Immature natural killer cell (primary cell): Measurements from ENCODE around the gene VEZT. TPM values are rescaled to one million over a fixed set of nuclear protein-coding genes. Genes with fewer than 3 reads are reported as not detected.
A peak's percentile ranks its signal among the peaks of the same experiment; 100 is the strongest.
"Not testable (repeated sequence)": the region's sequence is repeated elsewhere in the genome, so short reads cannot be mapped to it uniquely, and the experiment has no call there.

ENCODE experiments used
- DNase-seq, 3 donors: peaks; one replicate each; pipeline ENCODE4 v3.0.0; 2022; ENCODE audit warnings: mixed read lengths in 1 of 3
- H3K27ac Mint-ChIP-seq, 6 donors: one replicate each; pipeline ENCODE4 v1.8.0; 2020; ENCODE audit warnings: mixed read lengths in 6 of 6, mild to moderate bottlenecking in 5 of 6, inconsistent platforms in 4 of 6, moderate library complexity in 3 of 6
- H3K27me3 Mint-ChIP-seq, 3 donors: one replicate each; pipeline ENCODE4 v1.8.0; 2020 to 2021; ENCODE audit warnings: low read depth in 3 of 3, mild to moderate bottlenecking in 3 of 3, mixed read lengths in 3 of 3, moderate library complexity in 3 of 3, inconsistent platforms in 1 of 3
- H3K36me3 Mint-ChIP-seq, 3 donors: one replicate each; pipeline ENCODE4 v1.8.0; 2020; ENCODE audit warnings: mixed read lengths in 3 of 3, inconsistent platforms in 2 of 3, mild to moderate bottlenecking in 2 of 3
- H3K4me1 Mint-ChIP-seq, 2 donors: one replicate each; pipeline ENCODE4 v1.8.0; 2020; ENCODE audit warnings: inconsistent platforms in 2 of 2, mild to moderate bottlenecking in 2 of 2, mixed read lengths in 2 of 2, moderate library complexity in 1 of 2
- H3K4me3 Mint-ChIP-seq, 5 donors: one replicate each; pipeline ENCODE4 v1.8.0; 2020; ENCODE audit warnings: mild to moderate bottlenecking in 5 of 5, mixed read lengths in 5 of 5, inconsistent platforms in 3 of 5, moderate library complexity in 3 of 5
- H3K9me3 Mint-ChIP-seq, 6 donors: one replicate each; pipeline ENCODE4 v1.8.0; 2020; ENCODE audit warnings: mild to moderate bottlenecking in 6 of 6, mixed read lengths in 6 of 6, inconsistent platforms in 4 of 6, moderate library complexity in 3 of 6
- polyA plus RNA-seq, 3 donors: library from polyadenylated mRNA; unstranded; fragments of 300-500 nt; fragmentation: Illumina TruSeq; gene quantifications; one replicate each; pipeline ENCODE4 v1.2.3, GENCODE V29; 2021

Gene VEZT
- polyA plus RNA-seq, 3 donors from 2014 or later: 19.8 to 27.7 (median 20.4) TPM

- Mint-ChIP-seq H3K4me1 (peaks cover 23 to 33% of the 10 kb centered on the region in 2 donors), H3K4me3 (no peak overlapping the region), H3K27ac (no peak overlapping the region)
These were observed 2.6 kb downstream of the VEZT start for GRCh38 chr12:95220190-95220589.

GRCh38 chr12:95220726-95221125 lies 3.1 kb downstream of the VEZT start:
- Mint-ChIP-seq H3K4me1 (peaks cover 23 to 33% of the 10 kb centered on the region in 2 donors), H3K4me3 (no peak overlapping the region), H3K9me3 (no peaks in the 10 kb centered on the region), H3K27me3 (peaks cover 0 to 2% (median 0%) of the 10 kb centered on the region in 3 donors), H3K27ac (peak overlapping the region in 2 of 6 donors; percentile 7 to 21), H3K36me3 (peaks cover 0 to 7% (median 0%) of the 10 kb centered on the region in 3 donors)
- no peak for DNase-seq

More at GRCh38 chr12:95220190-95220589, 2.6 kb downstream of the VEZT start:
- DNase-seq: no peak
- no peaks in the 10 kb centered on the region for H3K9me3 Mint-ChIP-seq
- peaks cover 0 to 7% (median 0%) of the 10 kb centered on the region in 3 donors for H3K36me3 Mint-ChIP-seq
- peaks cover 0 to 2% (median 0%) of the 10 kb centered on the region in 3 donors for H3K27me3 Mint-ChIP-seq

GRCh38 chr12:95224202-95225170 lies 6.9 kb downstream of the VEZT start:
- Mint-ChIP-seq H3K27ac (no peak overlapping the region), H3K36me3 (peaks cover 0 to 7% (median 0%) of the 10 kb centered on the region in 3 donors), H3K27me3 (no peaks in the 10 kb centered on the region), H3K9me3 (no peaks in the 10 kb centered on the region), H3K4me1 (peaks cover 3 to 5% of the 10 kb centered on the region in 2 donors), H3K4me3 (no peak overlapping the region)
- no peak for DNase-seq

GRCh38 chr12:95225645-95226212 lies 8.1 kb downstream of the VEZT start:
- H3K4me1 Mint-ChIP-seq: peaks cover 2 to 3% of the 10 kb centered on the region in 2 donors
- no peak for DNase-seq
- no peak overlapping the region for H3K27ac Mint-ChIP-seq
- H3K4me3 Mint-ChIP-seq: no peak overlapping the region
- H3K36me3 Mint-ChIP-seq: peaks cover 0 to 7% (median 0%) of the 10 kb centered on the region in 3 donors
- no peaks in the 10 kb centered on the region for H3K9me3 Mint-ChIP-seq
- no peaks in the 10 kb centered on the region for H3K27me3 Mint-ChIP-seq

- H3K9me3 Mint-ChIP-seq: no peaks in the 10 kb centered on the region
- peaks cover 2 to 9% of the 10 kb centered on the region in 2 donors for H3K4me1 Mint-ChIP-seq
- H3K27ac Mint-ChIP-seq: no peak overlapping the region
- no peak for DNase-seq
- peaks cover 0 to 7% (median 0%) of the 10 kb centered on the region in 3 donors for H3K36me3 Mint-ChIP-seq
- no peaks in the 10 kb centered on the region for H3K27me3 Mint-ChIP-seq
- no peak overlapping the region for H3K4me3 Mint-ChIP-seq
These were observed 10.3 kb downstream of the VEZT start for GRCh38 chr12:95227818-95228356.

GRCh38 chr12:95228617-95229016 lies 11.0 kb downstream of the VEZT start:
- Mint-ChIP-seq H3K27me3 (no peaks in the 10 kb centered on the region), H3K36me3 (peaks cover 0 to 7% (median 0%) of the 10 kb centered on the region in 3 donors), H3K4me1 (peaks cover 2 to 9% of the 10 kb centered on the region in 2 donors), H3K4me3 (no peak overlapping the region), H3K27ac (no peak overlapping the region), H3K9me3 (no peaks in the 10 kb centered on the region)
- no peak for DNase-seq

GRCh38 chr12:95229636-95230035 lies 12.0 kb downstream of the VEZT start:
- DNase-seq: no peak
- Mint-ChIP-seq H3K27ac (no peak overlapping the region), H3K9me3 (no peaks in the 10 kb centered on the region), H3K27me3 (no peaks in the 10 kb centered on the region), H3K4me3 (no peak overlapping the region), H3K4me1 (peaks cover 2 to 9% of the 10 kb centered on the region in 2 donors), H3K36me3 (peaks cover 0 to 4% (median 0%) of the 10 kb centered on the region in 3 donors)

- no peak overlapping the region for H3K4me3 Mint-ChIP-seq
- H3K36me3 Mint-ChIP-seq: no peaks in the 10 kb centered on the region
- H3K4me1 Mint-ChIP-seq: peaks cover 2 to 9% of the 10 kb centered on the region in 2 donors
- H3K27me3 Mint-ChIP-seq: no peaks in the 10 kb centered on the region
- DNase-seq: no peak
- no peak overlapping the region for H3K27ac Mint-ChIP-seq
- no peaks in the 10 kb centered on the region for H3K9me3 Mint-ChIP-seq
These were observed 12.7 kb downstream of the VEZT start for GRCh38 chr12:95230313-95230712.

GRCh38 chr12:95231190-95231589 lies 13.6 kb downstream of the VEZT start:
- Mint-ChIP-seq H3K27ac (no peak overlapping the region), H3K27me3 (no peaks in the 10 kb centered on the region), H3K36me3 (no peaks in the 10 kb centered on the region), H3K9me3 (no peaks in the 10 kb centered on the region), H3K4me3 (no peak overlapping the region), H3K4me1 (peaks cover 2 to 9% of the 10 kb centered on the region in 2 donors)
- no peak for DNase-seq

GRCh38 chr12:95234187-95234586 lies 16.6 kb downstream of the VEZT start:
- not testable (repeated sequence) for H3K4me3 Mint-ChIP-seq, H3K36me3 Mint-ChIP-seq, DNase-seq, H3K9me3 Mint-ChIP-seq, H3K27me3 Mint-ChIP-seq, H3K27ac Mint-ChIP-seq
- peaks cover under 1 to 20% of the 10 kb centered on the region in 2 donors for H3K4me1 Mint-ChIP-seq

- not testable (repeated sequence) for H3K27ac Mint-ChIP-seq, H3K36me3 Mint-ChIP-seq, H3K27me3 Mint-ChIP-seq, DNase-seq, H3K9me3 Mint-ChIP-seq, H3K4me3 Mint-ChIP-seq
- peaks cover 9 to 28% of the 10 kb centered on the region in 2 donors for H3K4me1 Mint-ChIP-seq
These were observed 18.0 kb downstream of the VEZT start for GRCh38 chr12:95235621-95236020.

- no peak for DNase-seq
- H3K9me3 Mint-ChIP-seq: no peaks in the 10 kb centered on the region
- peaks cover 9 to 22% of the 10 kb centered on the region in 2 donors for H3K4me1 Mint-ChIP-seq
- no peak overlapping the region for H3K4me3 Mint-ChIP-seq
- peaks cover 0 to 3% (median 0%) of the 10 kb centered on the region in 3 donors for H3K27me3 Mint-ChIP-seq
- no peak overlapping the region for H3K27ac Mint-ChIP-seq
- H3K36me3 Mint-ChIP-seq: no peaks in the 10 kb centered on the region
These were observed 19.7 kb downstream of the VEZT start for GRCh38 chr12:95237315-95237714.

- H3K4me1 Mint-ChIP-seq: peaks cover 9 to 22% of the 10 kb centered on the region in 2 donors
- H3K36me3 Mint-ChIP-seq: no peaks in the 10 kb centered on the region
- no peak for DNase-seq
- H3K27me3 Mint-ChIP-seq: peaks cover 0 to 3% (median 0%) of the 10 kb centered on the region in 3 donors
- no peaks in the 10 kb centered on the region for H3K9me3 Mint-ChIP-seq
- peak overlapping the region in 1 of 6 donors; percentile 6 for H3K27ac Mint-ChIP-seq
- no peak overlapping the region for H3K4me3 Mint-ChIP-seq
These were observed 20.5 kb downstream of the VEZT start for GRCh38 chr12:95238150-95238549.

- H3K36me3 Mint-ChIP-seq: no peaks in the 10 kb centered on the region
- no peak overlapping the region for H3K4me3 Mint-ChIP-seq
- H3K4me1 Mint-ChIP-seq: peaks cover 9 to 22% of the 10 kb centered on the region in 2 donors
- H3K27me3 Mint-ChIP-seq: peaks cover 0 to 3% (median 0%) of the 10 kb centered on the region in 3 donors
- no peaks in the 10 kb centered on the region for H3K9me3 Mint-ChIP-seq
- no peak overlapping the region for H3K27ac Mint-ChIP-seq
- DNase-seq: no peak
These were observed 21.6 kb downstream of the VEZT start for GRCh38 chr12:95239216-95239615.
